SK-N-SH treated with all-trans-retinoic acid at 6 μM for 48 hours (cell line): ENCODE data around the gene HTR2B.
A peak's percentile ranks its signal among the peaks of the same experiment; 100 is the strongest.

ENCODE experiments used
- ISL1 ChIP-seq: fragments of 250-450 bp; sonication (Bioruptor Pico); IDR thresholded peaks from 2 replicates; pipeline ENCODE4 v2.1.2; 2022; ENCODE audit warnings: mild to moderate bottlenecking, moderate library complexity
- PPARA ChIP-seq: fragments of 250-450 bp; sonication (Bioruptor Pico); IDR thresholded peaks from 2 replicates; pipeline ENCODE4 v1.5.0; 2020; ENCODE audit warnings: mild to moderate bottlenecking, borderline replicate concordance
- SNAI2 ChIP-seq: fragments of 250-450 bp; sonication (Bioruptor Pico); IDR thresholded peaks from 2 replicates; pipeline ENCODE4 v1.5.0; 2020; ENCODE audit warnings: mild to moderate bottlenecking, moderate library complexity
- ZFP3 ChIP-seq: fragments of 250-450 bp; sonication (Bioruptor Pico); IDR thresholded peaks from 2 replicates; pipeline ENCODE4 v1.5.0; 2020; ENCODE audit warnings: mild to moderate bottlenecking, moderate library complexity
- ZNF565 ChIP-seq: fragments of 450-650 bp; formaldehyde crosslinking; conservative IDR thresholded peaks from 2 replicates; pipeline ENCODE4 v1.5.0; 2020; ENCODE audit warnings: low read depth, mild to moderate bottlenecking, moderate library complexity
- ZNF70 ChIP-seq: fragments of 450-650 bp; formaldehyde crosslinking; IDR thresholded peaks from 2 replicates; pipeline ENCODE4 v1.5.0; 2020; ENCODE audit warnings: mild to moderate bottlenecking, moderate library complexity
- ZNF8 ChIP-seq: fragments of 450-650 bp; formaldehyde crosslinking; IDR thresholded peaks from 2 replicates; pipeline ENCODE4 v1.5.0; 2020; ENCODE audit warnings: mild to moderate bottlenecking, moderate library complexity
- TF ChIP-seq, protein P1 (sequence below): fragments of 250-450 bp; sonication (Bioruptor Pico); IDR thresholded peaks from 2 replicates; pipeline ENCODE4 v1.8.0; 2020; ENCODE audit warnings: mild to moderate bottlenecking, moderate library complexity, borderline replicate concordance
- TF ChIP-seq, protein P2 (sequence below): fragments of 250-450 bp; sonication (Bioruptor Pico); IDR thresholded peaks from 2 replicates; pipeline ENCODE4 v1.5.1; 2021; ENCODE audit warnings: mild to moderate bottlenecking, moderate library complexity

DNA sequence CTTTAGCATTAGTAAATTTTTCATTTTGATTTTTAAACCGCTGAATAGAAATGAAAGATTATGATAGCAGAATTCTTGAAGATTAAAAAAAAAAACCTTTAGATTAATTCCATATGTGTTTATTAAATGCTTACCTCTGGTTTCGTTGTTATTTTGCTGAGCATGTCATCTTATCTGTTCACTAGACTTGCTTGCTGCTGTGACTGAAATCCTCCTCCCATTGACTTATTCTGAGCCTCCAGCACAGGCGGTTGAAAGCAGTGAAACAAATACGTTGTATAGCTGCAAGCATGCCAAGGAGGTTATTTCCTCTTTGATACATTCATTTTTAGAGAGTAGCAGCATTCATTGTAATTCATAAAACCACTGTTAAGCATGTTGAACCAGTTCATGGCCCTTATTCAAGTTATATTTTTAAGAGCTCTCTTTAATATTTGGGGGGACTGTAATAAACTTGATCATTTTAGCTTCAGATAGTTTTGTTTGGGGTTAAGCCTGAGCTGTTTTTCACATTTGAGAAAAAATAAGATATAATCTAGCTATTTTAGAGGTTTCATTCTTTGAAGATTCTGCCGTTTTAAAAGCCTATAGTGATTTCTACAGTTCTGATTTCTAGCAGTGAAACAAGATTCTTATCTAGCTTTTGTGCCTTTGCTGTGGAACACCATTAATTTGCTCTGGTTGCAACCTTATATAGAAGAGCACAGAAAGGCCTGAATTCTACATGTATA lies at the start of gene HTR2B:
- TF ChIP-seq, protein P1, sequence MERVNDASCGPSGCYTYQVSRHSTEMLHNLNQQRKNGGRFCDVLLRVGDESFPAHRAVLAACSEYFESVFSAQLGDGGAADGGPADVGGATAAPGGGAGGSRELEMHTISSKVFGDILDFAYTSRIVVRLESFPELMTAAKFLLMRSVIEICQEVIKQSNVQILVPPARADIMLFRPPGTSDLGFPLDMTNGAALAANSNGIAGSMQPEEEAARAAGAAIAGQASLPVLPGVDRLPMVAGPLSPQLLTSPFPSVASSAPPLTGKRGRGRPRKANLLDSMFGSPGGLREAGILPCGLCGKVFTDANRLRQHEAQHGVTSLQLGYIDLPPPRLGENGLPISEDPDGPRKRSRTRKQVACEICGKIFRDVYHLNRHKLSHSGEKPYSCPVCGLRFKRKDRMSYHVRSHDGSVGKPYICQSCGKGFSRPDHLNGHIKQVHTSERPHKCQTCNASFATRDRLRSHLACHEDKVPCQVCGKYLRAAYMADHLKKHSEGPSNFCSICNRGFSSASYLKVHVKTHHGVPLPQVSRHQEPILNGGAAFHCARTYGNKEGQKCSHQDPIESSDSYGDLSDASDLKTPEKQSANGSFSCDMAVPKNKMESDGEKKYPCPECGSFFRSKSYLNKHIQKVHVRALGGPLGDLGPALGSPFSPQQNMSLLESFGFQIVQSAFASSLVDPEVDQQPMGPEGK (CRISPR knock-in tag), result no peak
- TF ChIP-seq ZNF565 (CRISPR knock-in tag) (no peak), ZNF70 (CRISPR knock-in tag) (peak; percentile 90), ZFP3 (no peak), ZNF8 (no peak), PPARA (CRISPR knock-in tag) (no peak), ISL1 (CRISPR knock-in tag) (no peak), SNAI2 (no peak)
- TF ChIP-seq, protein P2, sequence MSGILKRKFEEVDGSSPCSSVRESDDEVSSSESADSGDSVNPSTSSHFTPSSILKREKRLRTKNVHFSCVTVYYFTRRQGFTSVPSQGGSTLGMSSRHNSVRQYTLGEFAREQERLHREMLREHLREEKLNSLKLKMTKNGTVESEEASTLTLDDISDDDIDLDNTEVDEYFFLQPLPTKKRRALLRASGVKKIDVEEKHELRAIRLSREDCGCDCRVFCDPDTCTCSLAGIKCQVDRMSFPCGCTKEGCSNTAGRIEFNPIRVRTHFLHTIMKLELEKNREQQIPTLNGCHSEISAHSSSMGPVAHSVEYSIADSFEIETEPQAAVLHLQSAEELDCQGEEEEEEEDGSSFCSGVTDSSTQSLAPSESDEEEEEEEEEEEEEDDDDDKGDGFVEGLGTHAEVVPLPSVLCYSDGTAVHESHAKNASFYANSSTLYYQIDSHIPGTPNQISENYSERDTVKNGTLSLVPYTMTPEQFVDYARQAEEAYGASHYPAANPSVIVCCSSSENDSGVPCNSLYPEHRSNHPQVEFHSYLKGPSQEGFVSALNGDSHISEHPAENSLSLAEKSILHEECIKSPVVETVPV (CRISPR knock-in tag), result no peak
